K562 (cell line): ENCODE results near the gene FAM174B. TPM values are rescaled to one million over a fixed set of nuclear protein-coding genes. Genes with fewer than 3 reads are reported as not detected.

Experiments used
- ATAC-seq: fragments of 200-7000 bp; cut with Tn5 transposase; 3 replicates; pipeline ENCODE4 v1.9.1; 2020; ENCODE audit warnings: moderate library complexity
- BruUV-seq: library from RNA; stranded (reverse); fragments of 400-500 nt; replicated peaks from 2 replicates; lab custom pipeline; 2021; lab: Mats Ljungman, UMichigan
- CTCF ChIA-PET: fragments of 300-600 bp; formaldehyde crosslinking; extraction: SDS; loops from one replicate; lab custom pipeline; 2021; ENCODE audit warnings: low intra/inter-chr PET ratio; lab: Yijun Ruan, JAX
- POLR2A ChIA-PET: fragments of 300-600, 350-650 bp; sonication (Branson Sonifier 250); formaldehyde crosslinking; extraction: SDS; loops from one replicate; lab custom pipeline; 2021; ENCODE audit warnings: antibody characterized with exemption, inconsistent platforms; lab: Yijun Ruan, JAX
- DNase-seq, 4 experiments: peaks; one replicate each; pipeline versions ENCODE4 v3.0.0 to v3.0.0-alpha.2; 2011 to 2018; ENCODE audit warnings: low spot score in 3 of 4, mixed read lengths in 3 of 4; ENCODE audit errors: extremely low read depth in 1 of 4
- FAIRE-seq: peaks from 2 replicates; lab custom pipeline; 2011; peaks lifted over from hg19 to GRCh38; lab: Jason Lieb, UNC
- H2AFZ ChIP-seq: 2 replicates; pipeline ENCODE4 v1.6.0; 2011; ENCODE audit warnings: low read depth, low read length, control low read depth, inconsistent platforms
- H3K27ac ChIP-seq: fragments of 200-600 bp; 3 replicates; pipeline ENCODE4 v1.8.0; 2011; ENCODE audit warnings: low read depth, mild to moderate bottlenecking, control low read depth, inconsistent platforms, low read length, moderate library complexity, mixed read lengths; ENCODE audit errors: extremely low read depth
- H3K27me3 ChIP-seq, 2 experiments: fragments of 300-600 bp in 1 of 2; 2 replicates in 1 of 2; 3 replicates in 1 of 2; pipeline versions ENCODE4 v1.6.0 to v1.8.0; 2011; ENCODE audit warnings: inconsistent platforms in 2 of 2, low read length in 2 of 2, mild to moderate bottlenecking in 1 of 2, mixed read lengths in 1 of 2, moderate library complexity in 1 of 2; ENCODE audit not compliant: control insufficient read depth in 2 of 2, insufficient read depth in 2 of 2
- H3K36me3 ChIP-seq: fragments of 300-600 bp; 3 replicates; pipeline ENCODE4 v1.8.0; 2011; ENCODE audit warnings: mild to moderate bottlenecking, low read length, inconsistent platforms; ENCODE audit not compliant: control insufficient read depth, insufficient read depth
- H3K4me1 ChIP-seq, 2 experiments: fragments of 200-600 bp in 1 of 2; replicated peaks in 1 of 2; 2 replicates in 1 of 2; 3 replicates in 1 of 2; pipeline versions ENCODE4 v1.5.1 to v1.8.0; 2011; ENCODE audit warnings: inconsistent platforms in 2 of 2, low read length in 2 of 2, mild to moderate bottlenecking in 1 of 2, mixed read lengths in 1 of 2, moderate library complexity in 1 of 2; ENCODE audit not compliant: control insufficient read depth in 2 of 2, insufficient read depth in 2 of 2
- H3K4me2 ChIP-seq: 2 replicates; pipeline ENCODE4 v1.6.1; 2011; ENCODE audit warnings: low read length, control low read depth, inconsistent platforms, mixed read lengths; ENCODE audit not compliant: insufficient read depth
- H3K4me3 ChIP-seq: fragments of 200-600 bp; sonication (generic), shearing (Covaris generic); 2 replicates; pipeline ENCODE4 v1.5.1; 2016; ENCODE audit warnings: control low read depth, inconsistent platforms
- H3K79me2 ChIP-seq: fragments of 200-600 bp; 3 replicates; pipeline ENCODE4 v1.8.0; 2011; ENCODE audit warnings: low read length, inconsistent platforms; ENCODE audit not compliant: control insufficient read depth, insufficient read depth
- H3K9ac ChIP-seq, 2 experiments: 2 replicates each; pipeline versions ENCODE4 v1.6.0 to v1.6.1; 2011; ENCODE audit warnings: low read depth in 2 of 2, low read length in 2 of 2, control low read depth in 1 of 2, inconsistent platforms in 1 of 2, mild to moderate bottlenecking in 1 of 2, mixed read lengths in 1 of 2; ENCODE audit not compliant: insufficient read depth in 1 of 2
- H3K9me1 ChIP-seq: one replicate; pipeline ENCODE4 v1.6.0; 2011; ENCODE audit warnings: inconsistent platforms, mild to moderate bottlenecking, low read length, moderate library complexity; ENCODE audit not compliant: control insufficient read depth, insufficient read depth
- H3K9me3 ChIP-seq: replicated peaks from 2 replicates; pipeline ENCODE4 v1.5.1; 2011; ENCODE audit warnings: low read depth, low read length, inconsistent platforms; ENCODE audit not compliant: control insufficient read depth, insufficient read depth
- H4K20me1 ChIP-seq: replicated peaks from 2 replicates; pipeline ENCODE4 v1.6.1; 2011; ENCODE audit warnings: low read length, inconsistent platforms, mixed read lengths; ENCODE audit not compliant: control insufficient read depth, insufficient read depth
- ADNP ChIP-seq: fragments of 200-800 bp; sonication (Bioruptor generic); IDR thresholded peaks from 2 replicates; pipeline ENCODE4 v1.6.1; 2016; ENCODE audit warnings: missing genetic modification characterization, missing compliant biosample characterization
- ARID3B ChIP-seq: fragments of 250-450 bp; sonication (Bioruptor Pico); IDR thresholded peaks from 2 replicates; pipeline ENCODE4 v1.4.0; 2020; ENCODE audit warnings: borderline replicate concordance
- DDX20 ChIP-seq: fragments of 450-650 bp; IDR thresholded peaks from 2 replicates; pipeline ENCODE4 v1.6.1; 2016; ENCODE audit warnings: missing genetic modification characterization, low read depth, mild to moderate bottlenecking, missing compliant biosample characterization, moderate library complexity
- HDAC2 ChIP-seq: fragments of 450-650 bp; IDR thresholded peaks from 2 replicates; pipeline ENCODE4 v1.6.1; 2016; ENCODE audit warnings: mild to moderate bottlenecking
- HDGF ChIP-seq: fragments of 450-650 bp; IDR thresholded peaks from 2 replicates; pipeline ENCODE4 v1.6.1; 2016
- MIER1 ChIP-seq: fragments of 450-650 bp; IDR thresholded peaks from 2 replicates; pipeline ENCODE4 v1.6.1; 2016; ENCODE audit warnings: antibody characterized with exemption, mild to moderate bottlenecking, low read depth
- NFATC3 ChIP-seq: fragments of 450-650 bp; IDR thresholded peaks from 2 replicates; pipeline ENCODE4 v1.6.1; 2017; ENCODE audit warnings: mild to moderate bottlenecking
- PREB ChIP-seq: sonication (generic); formaldehyde crosslinking; IDR thresholded peaks from 2 replicates; pipeline ENCODE4 v1.8.1; 2023; ENCODE audit warnings: mild to moderate bottlenecking, missing genetic modification reagents
- SPI1 ChIP-seq: IDR thresholded peaks from 2 replicates; pipeline ENCODE4 v1.6.1; 2011; ENCODE audit warnings: low read depth, low read length, control low read depth, borderline replicate concordance
- TBP ChIP-seq: optimal IDR thresholded peaks from 2 replicates; pipeline ENCODE3; 2011; ENCODE audit warnings: low read depth, low read length, improper control_type of control experiment
- U2AF1 ChIP-seq: fragments of 200-400 bp; formaldehyde crosslinking; optimal IDR thresholded peaks from 2 replicates; pipeline ENCODE3; 2017; ENCODE audit warnings: mild to moderate bottlenecking, low read depth, low read length, moderate library complexity
- ZBED1 ChIP-seq: IDR thresholded peaks from 2 replicates; pipeline ENCODE4 v1.6.1; 2014
- WGBS: fragments of 100-300 bp; shearing (Covaris generic); methylation state at CpG from one replicate; pipeline ENCODE4 v1.1.6; 2016; ENCODE audit warnings: low coverage, mixed read lengths; ENCODE audit not compliant: insufficient coverage; ENCODE audit errors: missing lambda C conversion rate; 5-methylcytosine and 5-hydroxymethylcytosine counted together
- in situ Hi-C: fragments of 300-500 bp; cut with MboI; formaldehyde crosslinking; loops from 4 replicates; pipeline ENCODE4 v1.15.0; 2018; ENCODE audit warnings: inconsistent platforms, mixed read lengths
- intact Hi-C: fragments of 100-400 bp; cut with micrococcal nuclease; formaldehyde crosslinking; loops from 2 replicates; pipeline ENCODE4 v1.14.2; 2022
- polyA plus RNA-seq, 8 experiments: library from polyadenylated mRNA; depleted of rRNA in 4 of 8; stranded (reverse) in 5 of 8; unstranded in 3 of 8; fragments of >200 nt; fragmentation: Nextera tagmentation in 2 of 8; fragmentation: Illumina TruSeq in 1 of 8; extraction: Ambion mirVana in 2 of 8; extraction: Trizol in 1 of 8; gene quantifications; 2 replicates each; pipeline versions ENCODE4 v1.2.1 to v1.2.3, GENCODE V29; 2011 to 2014; ENCODE audit warnings: inconsistent platforms in 1 of 8, missing spikeins in 1 of 8
- total RNA-seq, 7 experiments: library from RNA; depleted of rRNA in 6 of 7; stranded (reverse); fragments of >200 nt in 6 of 7; fragmentation: Illumina TruSeq in 2 of 7; extraction: Trizol in 2 of 7; gene quantifications; 2 replicates each; pipeline versions ENCODE4 v1.2.1 to v1.2.3, GENCODE V29; 2011 to 2021; ENCODE audit warnings: low replicate concordance in 1 of 7

FAM174B gene
- total and polyA plus RNA-seq, 9 of the 15 experiments (the other 6 are each of a cell fraction or from before 2014, with no cell fraction given), result 0.39 to 2.7 (median 1.9) TPM; not detected in 1

GRCh38 chr15:92636908-92637481 is 18.6 kb downstream of the FAM174B start:
- in situ Hi-C loops, result no loop called here

GRCh38 chr15:92636401-92636907 is 19.1 kb downstream of the FAM174B start:
- H3K9ac ChIP-seq, result no peak overlapping the region
- in situ Hi-C loops, result no loop called here
- peaks cover 7 to 50% of the 10 kb centered on the region in 2 experiments; a peak in 4 of 5 replicates for H3K27me3 ChIP-seq
- WGBS, result 30% methylated on average over 12 of the region's 12 CpGs
- H2AFZ ChIP-seq, result no peak overlapping the region
- DNase-seq (no peak), ATAC-seq (no peak), FAIRE-seq (no peak)
- peaks cover 0 to 4% of the 10 kb centered on the region in 2 experiments; a peak in 1 of 5 replicates for H3K4me1 ChIP-seq
- no peaks in the 10 kb centered on the region for H3K79me2 ChIP-seq
- BruUV-seq, result no TSS peak
- H3K27ac ChIP-seq, result no peak overlapping the region
- no peak overlapping the region for H3K4me3 ChIP-seq
- no peaks in the 10 kb centered on the region for H3K36me3 ChIP-seq
- CTCF ChIA-PET, result no interaction called here
- no peaks in the 10 kb centered on the region for H3K9me1 ChIP-seq
- no peak overlapping the region for H3K4me2 ChIP-seq
- intact Hi-C loops, result no loop called here
- no peaks in the 10 kb centered on the region for H3K9me3 ChIP-seq
- no peaks in the 10 kb centered on the region for H4K20me1 ChIP-seq
- POLR2A ChIA-PET, result interaction anchor here (0.5 kb wide), 1 partner anchor 172 kb away, joined by 3 read pairs; no protein-coding TSS in a partner anchor
- TF ChIP-seq MIER1 (no peak), ARID3B (CRISPR knock-in tag) (no peak), ADNP (tag) (no peak), ZBED1 (no peak), DDX20 (tag) (no peak), HDGF (no peak), NFATC3 (no peak), PREB (CRISPR knock-in tag) (no peak), U2AF1 (no peak)

More at GRCh38 chr15:92636908-92637481, 18.6 kb downstream of the FAM174B start:
- Histone ChIP-seq H3K9ac (no peak overlapping the region), H3K9me3 (no peaks in the 10 kb centered on the region), H3K4me1 (peaks cover 0 to 4% of the 10 kb centered on the region in 2 experiments; a peak in 1 of 5 replicates), H2AFZ (peak overlapping the region; percentile 52; the same call in 1 of the 2 replicates), H3K4me2 (0 out of 2 replicates have a peak overlapping the region, but pooled peaks have one; percentile 10), H3K4me3 (no peak overlapping the region), H4K20me1 (no peaks in the 10 kb centered on the region), H3K9me1 (no peaks in the 10 kb centered on the region), H3K27me3 (peaks cover 7 to 50% of the 10 kb centered on the region in 2 experiments; a peak in 4 of 5 replicates), H3K36me3 (no peaks in the 10 kb centered on the region), H3K27ac (no peak overlapping the region), H3K79me2 (no peaks in the 10 kb centered on the region)
- intact Hi-C loops, result no loop called here
- TF ChIP-seq SPI1, result peak; percentile 52; the same call in 1 of the 2 replicates
- TF ChIP-seq TBP, result no peak
- no peak for TF ChIP-seq HDAC2
- FAIRE-seq (no peak), DNase-seq (peak in 3 of 4 experiments; percentile 32 to 41 (median 39)), ATAC-seq (peak; percentile 82)
- WGBS, result 13% methylated on average over 6 of the region's 6 CpGs
- BruUV-seq, result no TSS peak
- CTCF ChIA-PET, result no interaction called here
- POLR2A ChIA-PET, result no interaction called here
